NCI-H82 treated with DMSO at 0.1 percent for 48 hours (cell line): ENCODE data around the gene HPGDS.

Experiments
- DNase-seq: peaks from one replicate; lab custom pipeline; 2025; ENCODE audit not compliant: unreplicated experiment; lab: John Stamatoyannopoulos, UW

HPGDS gene

GRCh38 chr4:94262163-94263016 is 80.2 kb downstream of the HPGDS start:
- no peak for DNase-seq

- no peak for DNase-seq
Observed at GRCh38 chr4:94256828-94257227, 85.8 kb downstream of the HPGDS start.

DNA sequence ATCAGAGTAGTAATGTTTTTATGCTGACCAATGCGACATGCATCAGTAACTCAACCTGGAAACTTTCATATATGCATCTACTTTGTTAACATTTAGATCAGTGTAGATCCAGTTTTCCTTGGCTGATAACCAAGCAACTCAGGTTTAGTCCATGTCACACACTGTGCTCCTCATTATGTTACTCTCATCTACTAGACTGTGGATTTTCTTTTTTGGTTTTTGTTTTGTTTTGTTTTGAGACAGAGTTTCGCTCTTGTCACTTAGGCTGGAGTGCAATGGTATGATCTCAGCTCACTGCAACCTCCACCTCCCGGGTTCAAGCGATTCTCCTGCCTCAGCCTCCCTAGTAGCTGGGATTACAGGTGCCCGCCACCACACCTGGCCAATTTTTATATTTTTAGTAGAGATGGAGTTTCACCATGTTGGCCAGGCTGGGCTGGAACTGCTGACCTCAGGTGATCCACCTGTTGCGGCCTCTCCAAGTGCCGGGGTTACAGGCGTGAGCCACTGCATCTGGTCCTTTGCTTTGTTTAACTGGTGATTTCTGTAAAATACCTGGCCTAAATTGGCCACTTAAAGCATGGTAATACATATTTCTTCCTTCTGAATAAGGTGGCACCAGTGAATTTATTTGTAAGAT is 86.4 kb downstream of the HPGDS start:
- DNase-seq = no peak

- DNase-seq = no peak
Observed at GRCh38 chr4:94253036-94253435, 89.6 kb downstream of the HPGDS start.

GRCh38 chr4:94251094-94251493 is 91.5 kb downstream of the HPGDS start:
- no peak for DNase-seq
